GM19467 (cell line): ENCODE results near the gene HECTD4.

Source experiments
- ATAC-seq: cut with Tn5 transposase; IDR thresholded peaks from one replicate; pipeline ENCODE4 v1.9.1; 2021; ENCODE audit warnings: mild to moderate bottlenecking, moderate library complexity; ENCODE audit not compliant: unreplicated experiment

The HECTD4 gene

DNA sequence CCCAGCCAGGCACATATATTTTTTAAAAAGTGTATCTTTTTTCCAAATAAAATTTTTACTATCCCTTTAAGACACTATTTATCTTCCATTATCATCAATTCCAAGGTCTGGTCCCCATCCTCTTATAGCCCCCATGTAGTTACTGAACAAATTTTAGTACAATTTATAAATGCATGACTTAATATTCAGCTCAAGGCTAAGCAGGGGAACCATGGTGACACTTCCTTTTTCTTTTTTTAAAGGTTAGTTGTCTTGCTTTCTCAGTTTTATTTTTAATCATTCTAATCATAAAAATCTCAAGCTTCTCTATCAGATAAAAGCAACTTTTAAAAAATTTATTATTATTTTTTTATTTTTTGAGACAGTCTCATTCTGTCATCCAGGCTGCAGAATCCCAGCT lies 164.6 kb downstream of the HECTD4 start:
- ATAC-seq: no peak

GRCh38 chr12:112216223-112216622 lies 166.0 kb downstream of the HECTD4 start:
- no peak for ATAC-seq

GRCh38 chr12:112214064-112214463 lies 168.2 kb downstream of the HECTD4 start:
- no peak for ATAC-seq

DNA sequence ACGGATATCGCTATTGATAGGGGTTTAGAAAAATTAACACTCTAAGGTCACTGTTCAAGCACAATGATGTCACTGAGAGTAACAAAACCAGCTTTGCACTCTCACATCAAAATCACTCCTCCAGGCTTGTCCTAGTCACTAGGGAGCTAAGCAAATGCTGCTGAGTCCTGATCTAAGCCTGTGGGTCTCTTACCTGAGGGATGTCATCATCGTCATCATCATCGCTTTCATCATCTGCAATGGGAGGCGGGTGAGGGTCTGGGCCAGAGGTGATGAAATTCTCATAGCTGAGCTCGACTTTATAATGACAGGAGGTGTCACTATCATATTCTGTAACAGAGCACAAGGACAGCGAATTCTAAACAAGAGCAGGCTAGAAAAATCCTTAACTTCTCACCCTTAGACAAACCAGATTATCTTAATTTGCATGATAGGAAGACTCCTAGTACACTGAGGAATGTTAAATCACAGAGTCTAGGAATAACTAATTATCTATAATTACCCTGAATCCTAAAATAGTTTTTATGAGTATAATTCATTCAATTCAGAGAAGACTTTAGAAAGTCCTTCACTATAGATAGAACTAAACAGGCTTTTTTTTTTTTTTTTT lies 173.8 kb downstream of the HECTD4 start:
- ATAC-seq: no peak

GRCh38 chr12:112207397-112207924 lies 174.8 kb downstream of the HECTD4 start:
- no peak for ATAC-seq

DNA sequence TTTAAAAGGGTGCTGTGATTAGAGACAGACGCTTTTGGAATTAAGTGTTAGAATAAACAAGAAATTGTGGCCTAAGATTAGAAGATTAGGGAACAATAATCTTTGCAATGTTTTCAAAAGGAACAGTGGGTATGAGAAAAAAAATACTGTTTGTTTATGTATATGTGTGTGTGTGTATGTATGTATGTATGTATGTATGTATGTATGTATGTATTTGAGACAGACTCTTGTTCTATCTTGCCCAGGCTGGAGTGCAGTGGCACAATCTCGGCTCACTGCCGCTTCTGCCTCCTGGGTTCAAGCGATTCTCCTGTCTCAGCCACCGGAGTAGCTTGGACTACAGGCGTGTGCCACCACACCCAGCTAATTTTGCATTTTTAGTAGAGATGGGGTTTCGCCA lies 175.3 kb downstream of the HECTD4 start:
- ATAC-seq: no peak

GRCh38 chr12:112199136-112199535 lies 183.1 kb downstream of the HECTD4 start:
- ATAC-seq: no peak

- ATAC-seq: peak; percentile 79
These were observed 184.0 kb downstream of the HECTD4 start for GRCh38 chr12:112198120-112198733.

GRCh38 chr12:112196196-112196875 lies 185.9 kb downstream of the HECTD4 start:
- no peak for ATAC-seq

DNA sequence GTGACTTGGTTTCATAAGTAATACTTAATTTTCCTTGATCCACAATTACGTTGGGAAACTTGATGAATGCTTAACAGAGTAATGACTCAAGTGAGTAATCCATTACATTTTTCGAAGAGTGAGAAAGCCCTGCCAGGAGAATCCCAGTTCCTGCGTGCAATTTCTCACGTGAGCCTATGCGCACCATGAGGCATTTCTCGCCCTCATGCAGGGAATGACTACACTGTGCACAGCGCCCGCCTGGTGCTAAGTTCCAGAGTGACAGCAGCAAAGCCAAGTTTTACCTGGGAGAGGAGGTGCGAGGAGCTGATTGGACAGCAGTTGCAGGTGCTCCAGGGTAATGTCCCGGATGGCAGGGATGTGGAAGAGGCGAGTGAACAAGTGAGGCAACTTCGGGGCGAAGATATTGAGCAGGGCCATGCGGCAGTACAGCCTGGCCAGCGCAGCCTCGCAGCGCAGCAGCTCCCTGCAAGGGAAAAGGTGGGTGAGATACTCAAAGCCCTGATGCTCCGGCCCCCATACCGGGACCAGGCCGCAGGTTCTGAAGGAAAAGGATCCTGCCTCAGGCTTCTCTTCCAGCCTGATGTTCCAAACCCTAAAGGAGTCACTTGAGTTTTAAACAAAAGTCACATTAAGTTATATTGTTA lies 187.5 kb downstream of the HECTD4 start:
- no peak for ATAC-seq

DNA sequence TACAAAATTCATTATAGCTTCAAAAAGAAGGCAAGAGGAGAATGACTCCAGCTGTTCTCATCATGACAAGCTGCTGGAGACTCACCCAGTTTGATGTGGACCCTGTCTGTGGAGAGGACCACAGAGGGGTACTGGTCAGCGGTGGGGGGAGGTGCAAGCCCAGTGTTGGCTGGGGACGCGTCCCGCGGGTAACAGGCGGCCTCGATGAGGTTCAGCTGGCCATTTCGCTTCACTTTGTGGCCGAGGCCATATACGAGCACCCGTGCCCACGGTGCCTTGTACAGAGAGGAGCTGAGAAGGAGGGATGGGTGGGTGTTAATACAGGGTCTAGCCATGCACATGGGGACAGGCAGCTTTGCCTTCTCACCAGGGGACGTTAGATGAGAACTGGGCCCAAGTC lies 189.8 kb downstream of the HECTD4 start:
- ATAC-seq: no peak

- ATAC-seq: no peak
These were observed 190.3 kb downstream of the HECTD4 start for GRCh38 chr12:112191840-112192321.

DNA sequence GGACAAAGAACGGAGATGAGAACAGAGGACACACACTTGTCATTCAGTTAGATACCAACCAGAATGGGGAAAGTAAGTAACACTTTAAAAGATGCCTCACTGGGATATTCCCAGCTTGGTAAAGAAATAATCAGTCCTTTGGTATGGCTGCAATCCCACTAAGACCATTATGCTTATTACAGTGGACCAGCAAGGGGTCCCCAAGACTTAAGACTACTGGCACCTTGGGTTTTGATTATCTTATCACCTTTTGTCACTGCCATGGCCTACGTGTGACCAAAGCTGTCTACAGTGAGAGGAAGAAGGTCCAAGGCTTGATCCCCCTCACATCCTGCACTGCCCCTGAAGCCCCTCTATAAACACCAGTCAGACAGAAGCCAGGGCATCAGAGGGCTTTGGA lies 191.0 kb downstream of the HECTD4 start:
- ATAC-seq: no peak

GRCh38 chr12:112190231-112191025 lies 191.8 kb downstream of the HECTD4 start:
- no peak for ATAC-seq

- no peak for ATAC-seq
These were observed 194.0 kb downstream of the HECTD4 start for GRCh38 chr12:112188130-112188830.

DNA sequence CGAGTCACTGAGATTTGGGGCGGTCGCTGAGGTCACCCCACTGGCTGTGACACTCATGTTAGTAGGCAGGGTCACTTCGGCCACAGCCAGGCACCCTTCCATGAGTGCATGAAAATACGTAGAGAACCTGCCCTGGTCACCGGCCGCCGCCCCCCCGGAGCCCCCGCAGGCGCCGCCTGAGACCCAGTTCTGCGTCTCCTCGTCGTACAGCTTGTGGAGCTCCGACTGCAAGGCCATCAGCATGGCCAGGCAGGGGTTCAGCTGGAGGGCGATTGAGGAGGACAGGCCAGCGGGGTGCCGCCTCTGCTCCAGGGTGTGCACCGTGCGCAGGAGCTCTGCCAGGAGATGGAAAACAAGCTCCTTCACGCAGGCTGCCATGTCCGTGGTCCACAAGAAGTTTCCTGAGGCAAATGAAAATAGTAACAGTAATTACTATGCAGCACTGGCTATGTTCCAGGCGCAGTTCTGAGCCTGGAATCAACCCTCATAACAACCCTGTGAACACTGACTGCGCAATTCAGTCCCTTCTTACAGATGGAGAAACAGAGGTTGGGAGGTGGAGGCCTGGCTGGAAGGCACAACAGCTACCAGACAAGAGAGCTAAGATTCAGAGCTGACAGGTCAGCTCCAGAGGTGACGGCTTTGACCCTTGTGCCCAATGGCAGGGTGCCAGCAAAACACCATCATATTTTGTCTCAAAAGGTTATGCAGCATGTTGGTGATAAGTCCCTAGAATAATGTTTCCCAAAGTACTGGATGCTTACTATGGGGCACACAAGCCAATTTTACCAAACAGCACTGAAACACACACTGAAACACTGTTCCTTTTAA lies 196.9 kb downstream of the HECTD4 start:
- ATAC-seq: no peak

GRCh38 chr12:112184056-112184887 lies 198.0 kb downstream of the HECTD4 start:
- no peak for ATAC-seq
